A549 (cell line): Measurements from ENCODE around the gene INPP5B.

Source experiments
- KDM5A ChIP-seq: fragments of 200-600 bp; sonication (generic); IDR thresholded peaks from 2 replicates; pipeline ENCODE4 v1.6.1; 2016; ENCODE audit warnings: antibody characterized with exemption, mild to moderate bottlenecking
- POLR2A ChIP-seq: IDR thresholded peaks from 2 replicates; pipeline ENCODE4 v1.6.1; 2012; ENCODE audit warnings: mild to moderate bottlenecking, low read length
- RCOR1 ChIP-seq: fragments of 150-350 bp; IDR thresholded peaks from 2 replicates; pipeline ENCODE4 v1.6.1; 2014; ENCODE audit warnings: antibody characterized with exemption, low read length, low read depth
- TF ChIP-seq, protein P1 (sequence below): fragments of >200 bp; sonication (Bioruptor Twin); formaldehyde crosslinking; IDR thresholded peaks from 3 replicates; pipeline ENCODE4 v1.5.1; 2016

DNA sequence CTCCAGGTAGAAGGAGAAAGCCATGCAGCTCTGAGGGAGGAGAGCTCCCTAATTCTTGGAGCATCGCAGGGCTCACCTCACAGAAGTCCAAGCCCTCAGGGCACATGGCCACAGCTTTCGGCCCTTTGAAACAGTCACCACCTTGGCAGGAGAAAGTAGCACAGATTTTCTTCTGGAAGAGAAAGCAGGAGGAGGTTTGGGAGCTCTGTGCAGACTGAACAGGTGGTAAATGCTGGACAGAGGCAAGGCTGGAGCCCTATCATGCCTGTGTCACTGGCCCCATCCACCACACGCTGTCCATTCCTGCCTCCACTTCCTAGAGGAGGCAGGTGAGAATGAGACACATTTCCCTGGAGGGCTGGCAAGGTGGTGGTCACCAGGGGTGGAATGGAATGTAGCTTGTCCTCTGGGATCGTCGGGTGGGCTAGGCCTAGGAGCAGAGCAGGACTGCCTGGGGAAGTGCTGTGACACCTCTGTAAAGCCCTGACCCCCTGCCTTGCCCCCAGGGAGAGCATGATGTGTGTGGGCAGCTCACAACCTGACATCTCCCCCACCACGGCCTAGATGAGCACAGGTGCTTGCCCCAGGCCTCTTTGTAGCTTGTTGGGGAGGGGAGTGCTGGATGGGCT, 2.8 kb upstream of the INPP5B start:
- TF ChIP-seq, protein P1, sequence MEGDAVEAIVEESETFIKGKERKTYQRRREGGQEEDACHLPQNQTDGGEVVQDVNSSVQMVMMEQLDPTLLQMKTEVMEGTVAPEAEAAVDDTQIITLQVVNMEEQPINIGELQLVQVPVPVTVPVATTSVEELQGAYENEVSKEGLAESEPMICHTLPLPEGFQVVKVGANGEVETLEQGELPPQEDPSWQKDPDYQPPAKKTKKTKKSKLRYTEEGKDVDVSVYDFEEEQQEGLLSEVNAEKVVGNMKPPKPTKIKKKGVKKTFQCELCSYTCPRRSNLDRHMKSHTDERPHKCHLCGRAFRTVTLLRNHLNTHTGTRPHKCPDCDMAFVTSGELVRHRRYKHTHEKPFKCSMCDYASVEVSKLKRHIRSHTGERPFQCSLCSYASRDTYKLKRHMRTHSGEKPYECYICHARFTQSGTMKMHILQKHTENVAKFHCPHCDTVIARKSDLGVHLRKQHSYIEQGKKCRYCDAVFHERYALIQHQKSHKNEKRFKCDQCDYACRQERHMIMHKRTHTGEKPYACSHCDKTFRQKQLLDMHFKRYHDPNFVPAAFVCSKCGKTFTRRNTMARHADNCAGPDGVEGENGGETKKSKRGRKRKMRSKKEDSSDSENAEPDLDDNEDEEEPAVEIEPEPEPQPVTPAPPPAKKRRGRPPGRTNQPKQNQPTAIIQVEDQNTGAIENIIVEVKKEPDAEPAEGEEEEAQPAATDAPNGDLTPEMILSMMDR, result no peak
- TF ChIP-seq POLR2A, result no peak
- TF ChIP-seq KDM5A, result no peak
- TF ChIP-seq RCOR1, result no peak
